Neural progenitor cell (in vitro differentiated cells): ENCODE data around the gene R3HDM4. TPM values are rescaled to one million over a fixed set of nuclear protein-coding genes. Genes with fewer than 3 reads are reported as not detected.

Experiments used
- DNase-seq: peaks from one replicate; pipeline ENCODE4 v3.0.0-alpha.2; 2016; ENCODE audit warnings: low spot score
- H2AFZ ChIP-seq: fragments of 200-600 bp; sonication (generic); replicated peaks from 2 replicates; pipeline ENCODE4 v1.6.1; 2016; ENCODE audit warnings: antibody characterized with exemption
- H3F3A ChIP-seq: fragments of 200-600 bp; sonication (generic); 2 replicates; pipeline ENCODE4 v1.6.1; 2016; ENCODE audit warnings: antibody characterized with exemption, low read depth
- H3K27ac ChIP-seq: fragments of 200-600 bp; sonication (generic); 2 replicates; pipeline ENCODE4 v1.5.1; 2016; ENCODE audit warnings: mild to moderate bottlenecking
- H3K27me3 ChIP-seq: fragments of 200-600 bp; sonication (generic); 2 replicates; pipeline ENCODE4 v1.6.1; 2016; ENCODE audit warnings: mild to moderate bottlenecking, moderate library complexity
- H3K36me3 ChIP-seq: fragments of 200-600 bp; sonication (generic); 2 replicates; pipeline ENCODE4 v1.5.1; 2016
- H3K4me1 ChIP-seq: fragments of 200-600 bp; sonication (generic); 2 replicates; pipeline ENCODE4 v1.6.1; 2016; ENCODE audit warnings: mixed run types
- H3K4me2 ChIP-seq: fragments of 200-600 bp; sonication (generic); 2 replicates; pipeline ENCODE4 v1.6.1; 2016
- H3K4me3 ChIP-seq: fragments of 200-600 bp; sonication (generic); 2 replicates; pipeline ENCODE4 v1.5.1; 2016
- H3K79me2 ChIP-seq: fragments of 200-600 bp; sonication (generic); 2 replicates; pipeline ENCODE4 v1.6.1; 2016; ENCODE audit warnings: low read depth
- H3K9ac ChIP-seq: fragments of 200-600 bp; sonication (generic); 2 replicates; pipeline ENCODE4 v1.6.1; 2016
- H3K9me3 ChIP-seq: fragments of 200-600 bp; sonication (generic); 2 replicates; pipeline ENCODE4 v1.5.1; 2016; ENCODE audit warnings: low read depth
- H4K20me1 ChIP-seq: fragments of 200-600 bp; sonication (generic); 2 replicates; pipeline ENCODE4 v1.6.1; 2016; ENCODE audit warnings: low read depth
- H3K27ac Mint-ChIP-seq: 3 replicates; pipeline ENCODE4 v1.8.0; 2021; ENCODE audit warnings: mixed read lengths
- H3K27me3 Mint-ChIP-seq: 2 replicates; pipeline ENCODE4 v1.8.0; 2022; ENCODE audit warnings: low read depth, mild to moderate bottlenecking, inconsistent platforms, moderate library complexity, mixed read lengths; ENCODE audit not compliant: insufficient read depth
- H3K36me3 Mint-ChIP-seq: 3 replicates; pipeline ENCODE4 v1.8.0; 2021; ENCODE audit warnings: mixed read lengths
- H3K4me1 Mint-ChIP-seq: 3 replicates; pipeline ENCODE4 v1.8.0; 2021; ENCODE audit warnings: mixed read lengths
- H3K4me3 Mint-ChIP-seq: 3 replicates; pipeline ENCODE4 v1.8.0; 2021; ENCODE audit warnings: mild to moderate bottlenecking, moderate library complexity, mixed read lengths
- H3K9me3 Mint-ChIP-seq: 3 replicates; pipeline ENCODE4 v1.8.0; 2020; ENCODE audit warnings: mixed read lengths
- EZH2 ChIP-seq: fragments of 200-600 bp; sonication (generic); IDR thresholded peaks from 2 replicates; pipeline ENCODE4 v1.6.1; 2017; ENCODE audit warnings: antibody characterized with exemption, mild to moderate bottlenecking, moderate library complexity
- EZH2phosphoT487 ChIP-seq: fragments of 200-600 bp; sonication (generic); IDR thresholded peaks from 2 replicates; pipeline ENCODE4 v1.6.1; 2017; ENCODE audit warnings: antibody characterized with exemption
- total RNA-seq: library from RNA; depleted of rRNA; stranded (reverse); fragments of >200 nt; gene quantifications from 2 replicates; pipeline ENCODE4 v1.2.3, GENCODE V29; 2015; ENCODE audit warnings: low replicate concordance
- TF ChIP-seq, protein P1 (sequence below): fragments of 200-600 bp; sonication (generic); IDR thresholded peaks from 2 replicates; pipeline ENCODE4 v1.5.1; 2017; ENCODE audit warnings: antibody characterized with exemption, mild to moderate bottlenecking

The R3HDM4 gene
- total RNA-seq, 1 donor from 2014 or later, result 22.7 TPM

DNA sequence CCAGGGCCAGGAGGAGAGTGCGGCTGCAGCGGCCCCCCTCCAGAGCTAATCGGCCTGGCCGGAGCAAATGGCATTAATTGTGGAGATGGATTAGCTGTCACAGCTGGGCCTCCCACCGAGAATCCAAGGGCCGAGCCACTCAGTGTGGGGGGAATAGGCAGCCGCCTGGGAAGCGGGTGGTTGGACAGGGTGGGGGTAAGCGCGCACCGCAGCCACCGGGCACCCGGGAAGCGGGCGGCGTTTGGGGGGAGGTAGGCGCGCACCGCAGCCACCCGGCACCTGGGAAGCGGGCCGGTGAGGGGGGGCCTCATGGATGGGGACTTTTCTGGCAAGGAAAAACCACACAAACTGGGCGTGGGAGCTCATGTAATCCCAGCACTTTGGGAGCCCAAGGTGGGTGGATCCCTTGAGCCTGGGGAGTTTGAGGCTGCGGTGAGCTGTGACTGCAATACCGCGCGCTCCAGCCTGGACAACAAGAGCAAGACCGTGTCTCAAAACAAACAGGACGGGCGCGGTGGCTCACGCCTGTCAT lies 9.7 kb downstream of the R3HDM4 start:
- peaks cover 2% of the 10 kb centered on the region for H3K27me3 Mint-ChIP-seq
- Histone ChIP-seq H3K4me2 (peak overlapping the region; percentile 67), H3K4me1 (peaks cover 10% of the 10 kb centered on the region), H4K20me1 (peaks cover 84% of the 10 kb centered on the region), H3K4me3 (peak overlapping the region; percentile 29), H2AFZ (no peak overlapping the region), H3K27ac (peak overlapping the region; percentile 53), H3F3A (peaks cover 28% of the 10 kb centered on the region), H3K9ac (no peak overlapping the region), H3K27me3 (no peaks in the 10 kb centered on the region), H3K9me3 (no peaks in the 10 kb centered on the region), H3K79me2 (peaks cover 46% of the 10 kb centered on the region), H3K36me3 (no peaks in the 10 kb centered on the region)
- no peaks in the 10 kb centered on the region for H3K36me3 Mint-ChIP-seq
- TF ChIP-seq, protein P1, sequence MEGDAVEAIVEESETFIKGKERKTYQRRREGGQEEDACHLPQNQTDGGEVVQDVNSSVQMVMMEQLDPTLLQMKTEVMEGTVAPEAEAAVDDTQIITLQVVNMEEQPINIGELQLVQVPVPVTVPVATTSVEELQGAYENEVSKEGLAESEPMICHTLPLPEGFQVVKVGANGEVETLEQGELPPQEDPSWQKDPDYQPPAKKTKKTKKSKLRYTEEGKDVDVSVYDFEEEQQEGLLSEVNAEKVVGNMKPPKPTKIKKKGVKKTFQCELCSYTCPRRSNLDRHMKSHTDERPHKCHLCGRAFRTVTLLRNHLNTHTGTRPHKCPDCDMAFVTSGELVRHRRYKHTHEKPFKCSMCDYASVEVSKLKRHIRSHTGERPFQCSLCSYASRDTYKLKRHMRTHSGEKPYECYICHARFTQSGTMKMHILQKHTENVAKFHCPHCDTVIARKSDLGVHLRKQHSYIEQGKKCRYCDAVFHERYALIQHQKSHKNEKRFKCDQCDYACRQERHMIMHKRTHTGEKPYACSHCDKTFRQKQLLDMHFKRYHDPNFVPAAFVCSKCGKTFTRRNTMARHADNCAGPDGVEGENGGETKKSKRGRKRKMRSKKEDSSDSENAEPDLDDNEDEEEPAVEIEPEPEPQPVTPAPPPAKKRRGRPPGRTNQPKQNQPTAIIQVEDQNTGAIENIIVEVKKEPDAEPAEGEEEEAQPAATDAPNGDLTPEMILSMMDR, result no peak
- TF ChIP-seq EZH2 (no peak), EZH2phosphoT487 (no peak)
- no peaks in the 10 kb centered on the region for H3K9me3 Mint-ChIP-seq
- no peak overlapping the region for H3K4me3 Mint-ChIP-seq
- H3K27ac Mint-ChIP-seq, result no peak overlapping the region
- peaks cover 19% of the 10 kb centered on the region for H3K4me1 Mint-ChIP-seq
- DNase-seq, result peak; percentile 81

DNA sequence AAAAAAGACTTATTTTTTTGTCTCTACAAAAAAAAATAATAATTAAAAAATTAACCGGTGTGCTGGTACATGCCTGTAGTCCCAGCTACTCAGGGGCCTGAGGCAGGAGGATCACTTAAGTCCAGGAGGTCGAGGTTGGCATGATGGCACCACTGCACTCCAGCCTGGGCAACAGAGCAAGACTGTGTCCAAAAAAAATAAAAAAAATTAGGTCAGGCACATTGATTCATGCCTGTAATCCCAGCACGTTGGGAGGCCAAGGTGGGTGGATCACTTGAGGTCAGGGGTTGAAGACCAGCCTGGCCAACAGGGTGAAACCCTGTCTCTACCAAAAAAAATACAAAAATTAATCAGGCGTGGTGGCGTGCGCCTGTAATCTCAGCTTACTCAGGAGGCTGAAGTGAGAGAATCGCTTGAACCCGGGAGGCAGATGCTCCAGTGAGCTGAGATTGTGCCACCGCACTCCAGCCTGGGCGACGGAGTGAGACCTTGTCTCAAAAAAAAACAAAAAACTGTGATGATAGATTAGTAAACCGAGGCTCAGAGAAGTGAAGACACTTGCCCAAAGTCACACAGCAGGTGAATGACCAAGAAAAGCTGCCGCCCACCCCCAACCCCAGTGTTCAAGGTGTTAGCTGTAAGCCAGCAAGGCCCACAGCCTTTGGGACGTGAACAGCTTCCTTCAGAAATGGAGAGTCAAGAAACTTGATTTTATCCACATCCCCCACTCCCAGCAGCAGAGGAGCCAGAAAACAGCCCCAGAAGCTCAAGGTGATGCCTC lies 10.4 kb downstream of the R3HDM4 start:
- peaks cover 10% of the 10 kb centered on the region for H3K4me1 ChIP-seq
- H3K4me3 ChIP-seq, result peak overlapping the region; percentile 29
- Mint-ChIP-seq H3K4me3 (peak overlapping the region; percentile 61), H3K9me3 (no peaks in the 10 kb centered on the region), H3K4me1 (peaks cover 21% of the 10 kb centered on the region), H3K27ac (no peak overlapping the region), H3K27me3 (peaks cover 2% of the 10 kb centered on the region), H3K36me3 (peaks cover 1% of the 10 kb centered on the region)
- TF ChIP-seq, protein P1, result no peak
- TF ChIP-seq EZH2, result no peak
- TF ChIP-seq EZH2phosphoT487, result no peak
- peak overlapping the region; percentile 67 for H3K4me2 ChIP-seq
- H3K36me3 ChIP-seq, result no peaks in the 10 kb centered on the region
- peaks cover 81% of the 10 kb centered on the region for H4K20me1 ChIP-seq
- no peak for DNase-seq
- peaks cover 28% of the 10 kb centered on the region for H3F3A ChIP-seq
- H3K27ac ChIP-seq, result no peak overlapping the region
- no peaks in the 10 kb centered on the region for H3K9me3 ChIP-seq
- peaks cover 39% of the 10 kb centered on the region for H3K79me2 ChIP-seq
- H3K9ac ChIP-seq, result no peak overlapping the region
- H2AFZ ChIP-seq, result no peak overlapping the region
- no peaks in the 10 kb centered on the region for H3K27me3 ChIP-seq

DNA sequence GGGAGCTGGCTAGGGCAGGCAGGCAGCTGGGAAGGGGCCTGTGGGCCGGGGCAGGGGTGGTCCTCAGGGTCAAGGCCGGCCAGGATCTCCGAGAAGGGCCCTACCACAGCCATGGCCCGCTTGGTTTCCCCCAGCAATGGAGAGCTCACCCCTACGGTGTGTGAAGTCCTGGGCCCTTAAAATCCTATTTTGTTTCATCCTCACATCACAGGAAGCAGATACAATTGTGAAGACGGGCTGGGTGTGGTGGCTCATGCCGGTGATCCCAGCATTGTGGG lies 11.0 kb downstream of the R3HDM4 start:
- TF ChIP-seq, protein P1, result no peak
- TF ChIP-seq EZH2 (no peak), EZH2phosphoT487 (no peak)
- Mint-ChIP-seq H3K36me3 (peaks cover 1% of the 10 kb centered on the region), H3K4me3 (no peak overlapping the region), H3K9me3 (no peaks in the 10 kb centered on the region), H3K27me3 (peaks cover 2% of the 10 kb centered on the region), H3K27ac (no peak overlapping the region), H3K4me1 (peaks cover 22% of the 10 kb centered on the region)
- Histone ChIP-seq H3K9ac (no peak overlapping the region), H3K9me3 (no peaks in the 10 kb centered on the region), H3K79me2 (peaks cover 33% of the 10 kb centered on the region), H3K27ac (no peak overlapping the region), H3K36me3 (no peaks in the 10 kb centered on the region), H3K4me1 (peaks cover 10% of the 10 kb centered on the region), H3F3A (peaks cover 28% of the 10 kb centered on the region), H3K27me3 (no peaks in the 10 kb centered on the region), H4K20me1 (peaks cover 81% of the 10 kb centered on the region), H3K4me3 (no peak overlapping the region), H3K4me2 (no peak overlapping the region), H2AFZ (no peak overlapping the region)
- no peak for DNase-seq
